ENCODE data around the gene SDHD. TPM values are rescaled to one million over a fixed set of nuclear protein-coding genes. Genes with fewer than 3 reads are reported as not detected.

SDHD gene
- total and polyA plus RNA-seq, 5 donors, result 137 to 258 (median 168) TPM

DNA sequence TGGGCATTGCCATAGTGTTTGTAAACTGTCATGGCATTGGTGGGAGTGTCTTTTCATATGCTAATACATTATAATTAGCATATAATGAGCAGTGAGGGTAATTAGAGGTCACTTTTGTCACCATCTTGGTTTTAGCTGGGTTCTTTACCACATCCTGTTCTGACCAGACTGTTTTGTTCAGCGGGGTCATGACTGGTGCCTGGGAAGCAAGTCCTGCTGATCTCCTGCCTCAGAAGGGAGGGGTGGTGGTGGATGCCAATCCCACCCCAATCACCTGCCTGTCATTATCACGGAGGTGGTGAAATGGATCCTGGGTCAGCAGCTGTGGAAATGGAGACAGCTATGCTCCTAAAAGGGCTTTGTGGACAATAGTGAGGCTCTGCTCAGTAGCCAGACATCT is 46.1 kb downstream of the SDHD start:
- no peak overlapping the region for H3K27ac ChIP-seq (ENCODE audit: low read length)
- no peak overlapping the region for H3K4me3 ChIP-seq (ENCODE audit: low read length)
- H3K9me3 ChIP-seq (ENCODE audit: control insufficient read depth, low read length), result no peaks in the 10 kb centered on the region
- no peak for ATAC-seq
- intact Hi-C loops (cut with DNase I), result no loop called here
- 70% methylated on average over 2 of the region's 2 CpGs for WGBS
- DNase-seq, result no peak
- no peaks in the 10 kb centered on the region for H3K27me3 ChIP-seq (ENCODE audit: control insufficient read depth, insufficient read depth)
- no peaks in the 10 kb centered on the region for H3K4me1 ChIP-seq (ENCODE audit: control insufficient read depth, insufficient read depth, low read length)

DNA sequence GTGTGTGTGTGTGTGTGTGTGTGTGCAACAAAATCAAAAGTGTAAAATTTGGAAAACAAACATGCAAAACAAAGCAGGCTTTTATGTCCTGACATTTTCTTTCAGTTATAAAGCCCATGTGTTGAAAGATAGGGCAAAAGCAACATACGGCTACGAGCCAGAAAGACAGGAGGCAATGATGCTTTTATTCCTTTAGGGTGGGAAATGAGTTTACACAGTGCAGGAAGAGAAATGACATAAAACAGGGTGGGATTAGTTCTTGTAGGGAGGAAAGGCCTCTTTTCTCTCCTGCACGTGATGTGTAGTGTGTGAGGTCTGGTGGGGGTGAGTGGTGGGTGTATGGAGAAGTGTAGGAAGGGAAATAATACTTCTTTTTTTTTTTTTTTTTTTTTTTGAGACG is 47.8 kb downstream of the SDHD start:
- intact Hi-C loops (cut with DNase I), result no loop called here
- DNase-seq, result no peak
- ATAC-seq, result no peak
- WGBS, result 86% methylated on average over 3 of the region's 4 CpGs
- no peaks in the 10 kb centered on the region for H3K4me1 ChIP-seq (ENCODE audit: control insufficient read depth, insufficient read depth, low read length)
- no peak overlapping the region for H3K4me3 ChIP-seq (ENCODE audit: low read length)
- no peaks in the 10 kb centered on the region for H3K27me3 ChIP-seq (ENCODE audit: control insufficient read depth, insufficient read depth)
- H3K9me3 ChIP-seq (ENCODE audit: control insufficient read depth, low read length), result no peaks in the 10 kb centered on the region
- H3K27ac ChIP-seq (ENCODE audit: low read length), result no peak overlapping the region

DNA sequence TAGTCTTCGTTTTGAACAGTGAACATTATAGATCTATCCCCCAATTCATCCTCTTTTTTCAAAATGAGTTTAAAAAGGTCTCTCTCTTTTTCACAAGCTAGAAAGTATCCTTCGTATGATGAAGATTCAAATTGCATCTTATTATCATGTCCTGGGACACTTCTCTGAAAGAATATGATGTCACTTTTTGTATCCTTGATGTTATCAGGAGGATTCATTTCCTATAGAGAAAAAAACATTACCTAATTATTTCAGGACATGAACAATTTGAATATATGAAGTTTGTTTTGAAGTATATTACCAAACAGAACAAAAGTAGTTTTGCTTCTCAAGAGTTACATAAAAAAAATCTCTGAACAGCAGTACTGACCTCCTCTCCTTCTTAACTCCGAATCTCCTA is 56.9 kb downstream of the SDHD start:
- no peak overlapping the region for H3K4me3 ChIP-seq (ENCODE audit: low read length)
- no peak for DNase-seq
- no peak overlapping the region for H3K27ac ChIP-seq (ENCODE audit: low read length)
- no peaks in the 10 kb centered on the region for H3K4me1 ChIP-seq (ENCODE audit: control insufficient read depth, insufficient read depth, low read length)
- 83% methylated on average over 3 of the region's 3 CpGs for WGBS
- ATAC-seq, result no peak
- no peaks in the 10 kb centered on the region for H3K9me3 ChIP-seq (ENCODE audit: control insufficient read depth, low read length)
- H3K27me3 ChIP-seq (ENCODE audit: control insufficient read depth, insufficient read depth), result no peaks in the 10 kb centered on the region
- intact Hi-C loops (cut with DNase I), result no loop called here

Other genes with a start within 250 kb of the SDHD start
- gene ALG9, start 215.3 kb upstream of the SDHD start, total RNA-seq, result 10 to 100 TPM; 17.0 to 84.9 (median 23.8) TPM
- 16.3 TPM for gene ALG9, start 215.3 kb upstream of the SDHD start, polyA plus RNA-seq
- 1 to 10 TPM; 1.6 to 1.7 (median 1.6) TPM for gene FDXACB1, start 207.7 kb upstream of the SDHD start, total RNA-seq
- 1.1 TPM for gene FDXACB1, start 207.7 kb upstream of the SDHD start, polyA plus RNA-seq
- 10 to 100 TPM; 22.8 to 51.1 (median 32.0) TPM for gene CFAP68, start 207.3 kb upstream of the SDHD start, total RNA-seq
- gene CFAP68, start 207.3 kb upstream of the SDHD start, polyA plus RNA-seq, result 51.5 TPM
- 1,000 to 10,000 TPM; 4,923 to 5,929 (median 5,581) TPM for gene CRYAB, start 175.1 kb upstream of the SDHD start, total RNA-seq
- gene CRYAB, start 175.1 kb upstream of the SDHD start, polyA plus RNA-seq, result 9,689 TPM
- 100 to 1,000 TPM in 1 of 4 donors, 10 to 100 TPM in 3; 38.0 to 103 (median 69.2) TPM for gene HSPB2, start 174.1 kb upstream of the SDHD start, total RNA-seq
- 106 TPM for gene HSPB2, start 174.1 kb upstream of the SDHD start, polyA plus RNA-seq
- 1 to 10 TPM; 2.2 to 5.5 (median 2.6) TPM for gene C11orf52, start 168.0 kb upstream of the SDHD start, total RNA-seq
- 4.1 TPM for gene C11orf52, start 168.0 kb upstream of the SDHD start, polyA plus RNA-seq
- gene DIXDC1, start 149.5 kb upstream of the SDHD start, total RNA-seq, result 10 to 100 TPM; 23.1 to 34.8 (median 26.3) TPM
- gene DIXDC1, start 149.5 kb upstream of the SDHD start, polyA plus RNA-seq, result 9.1 TPM
- gene DLAT, start 61.5 kb upstream of the SDHD start, total RNA-seq, result 100 to 1,000 TPM in 2 of 4 donors, 10 to 100 TPM in 2; 91.4 to 117 (median 102) TPM
- 53.7 TPM for gene DLAT, start 61.5 kb upstream of the SDHD start, polyA plus RNA-seq
- gene PIH1D2, start 12.9 kb upstream of the SDHD start, total RNA-seq, result 1 to 10 TPM; 1.2 to 1.8 (median 1.6) TPM
- gene PIH1D2, start 12.9 kb upstream of the SDHD start, polyA plus RNA-seq, result 1.8 TPM
- gene NKAPD1, start 12.6 kb upstream of the SDHD start, total RNA-seq, result 1 to 10 TPM; 8.0 to 9.8 (median 8.3) TPM
- gene NKAPD1, start 12.6 kb upstream of the SDHD start, polyA plus RNA-seq, result 5.0 TPM
- 100 to 1,000 TPM in 1 of 4 donors, 10 to 100 TPM in 3; 88.8 to 108 (median 90.9) TPM for gene TIMM8B, start 117 bp upstream of the SDHD start, total RNA-seq
- 167 TPM for gene TIMM8B, start 117 bp upstream of the SDHD start, polyA plus RNA-seq
- gene IL18, start 77.2 kb downstream of the SDHD start, total RNA-seq, result 1 to 10 TPM; 2.9 to 4.9 (median 4.5) TPM
- gene IL18, start 77.2 kb downstream of the SDHD start, polyA plus RNA-seq, result 3.1 TPM
- gene TEX12, start 80.5 kb downstream of the SDHD start, total RNA-seq, result 1 to 10 TPM in 1 of 4 donors, not detected in 3; 1.1 TPM
- gene TEX12, start 80.5 kb downstream of the SDHD start, polyA plus RNA-seq, result 0.20 TPM
- 100 to 1,000 TPM in 2 of 4 donors, 10 to 100 TPM in 2; 78.3 to 147 (median 96.8) TPM for gene BCO2, start 88.6 kb downstream of the SDHD start, total RNA-seq
- gene BCO2, start 88.6 kb downstream of the SDHD start, polyA plus RNA-seq, result 70.8 TPM
- 10 to 100 TPM; 22.9 to 28.3 (median 26.7) TPM for gene PTS, start 139.6 kb downstream of the SDHD start, total RNA-seq
- 40.7 TPM for gene PTS, start 139.6 kb downstream of the SDHD start, polyA plus RNA-seq
- not detected for gene PLET1, start 174.0 kb downstream of the SDHD start, total RNA-seq
- not detected for gene PLET1, start 174.0 kb downstream of the SDHD start, polyA plus RNA-seq